ENCODE data around the gene TPPP. TPM values are rescaled to one million over a fixed set of nuclear protein-coding genes. Genes with fewer than 3 reads are reported as not detected.

Gene TPPP
- polyA plus RNA-seq, 1 donor (not counting 4 experiments of a cell fraction or from before 2014, with no cell fraction given): 0.88 TPM

- dilution Hi-C loops (cut with MboI; ENCODE audit: extremely low pct_ligation_motif_present, low sequenced_read_pairs): no loop called here
- Histone ChIP-seq H3K36me3 (ENCODE audit: control insufficient read depth in 2 of 2, extremely low read depth in 1 of 2, insufficient read depth in 2 of 2, low read length in 2 of 2) (peaks cover 9 to 20% of the 10 kb centered on the region in 2 experiments), H3K27ac (ENCODE audit: control insufficient read depth, insufficient read depth, low read length) (no peak overlapping the region), H3K27me3 (ENCODE audit: control insufficient read depth, extremely low read depth, insufficient read depth, low read length) (no peaks in the 10 kb centered on the region), H3K9me1 (ENCODE audit: control insufficient read depth, extremely low read depth, insufficient read depth, low read length) (no peaks in the 10 kb centered on the region), H3K4me1 (ENCODE audit: control insufficient read depth, extremely low read depth, insufficient read depth, low read length) (no peaks in the 10 kb centered on the region), H3K4me3 (ENCODE audit: control insufficient read depth in 2 of 3, extremely low read depth in 1 of 3, insufficient read depth in 2 of 3, low read depth in 1 of 3, low read length in 3 of 3) (no peak overlapping the region), H2AFZ (ENCODE audit: control insufficient read depth, low read length) (no peak overlapping the region), H4K20me1 (ENCODE audit: control insufficient read depth, extremely low read depth, insufficient read depth, low read length) (no peaks in the 10 kb centered on the region), H3K9ac (ENCODE audit: control insufficient read depth, extremely low read depth, insufficient read depth, low read length) (no peak overlapping the region), H3K9me3 (ENCODE audit: control insufficient read depth, low read depth, low read length) (peaks cover 5% of the 10 kb centered on the region), H3K4me2 (ENCODE audit: control insufficient read depth, extremely low read depth, insufficient read depth, low read depth, low read length) (no peak overlapping the region), H3K79me2 (ENCODE audit: control insufficient read depth, insufficient read depth, low read length) (no peaks in the 10 kb centered on the region)
- TF ChIP-seq CTCF (optimal IDR thresholded peaks at IDR 0.05 in 1 of 3, IDR thresholded peaks at IDR 0.05 in 1 of 3, conservative IDR thresholded peaks at IDR 0.05 in 1 of 3; ENCODE audit: extremely low read depth in 1 of 3, insufficient read depth in 2 of 3, low read length in 3 of 3): no peak
- no peak for TF ChIP-seq EZH2 (IDR thresholded peaks at IDR 0.05; ENCODE audit: low read length)
- DNase-seq (ENCODE audit: low read depth, low spot score) (no peak), FAIRE-seq (no peak)
These were observed 38.9 kb downstream of the TPPP start for GRCh38 chr5:654071-654778.

GRCh38 chr5:652773-653350, 40.3 kb downstream of the TPPP start:
- no peak for DNase-seq (ENCODE audit: low read depth, low spot score)
- Histone ChIP-seq H3K4me1 (ENCODE audit: control insufficient read depth, extremely low read depth, insufficient read depth, low read length) (no peaks in the 10 kb centered on the region), H3K9me3 (ENCODE audit: control insufficient read depth, low read depth, low read length) (peaks cover 12% of the 10 kb centered on the region), H2AFZ (ENCODE audit: control insufficient read depth, low read length) (no peak overlapping the region), H3K27me3 (ENCODE audit: control insufficient read depth, extremely low read depth, insufficient read depth, low read length) (no peaks in the 10 kb centered on the region), H3K4me2 (ENCODE audit: control insufficient read depth, extremely low read depth, insufficient read depth, low read depth, low read length) (no peak overlapping the region), H4K20me1 (ENCODE audit: control insufficient read depth, extremely low read depth, insufficient read depth, low read length) (no peaks in the 10 kb centered on the region), H3K27ac (ENCODE audit: control insufficient read depth, insufficient read depth, low read length) (no peak overlapping the region), H3K36me3 (ENCODE audit: control insufficient read depth in 2 of 2, extremely low read depth in 1 of 2, insufficient read depth in 2 of 2, low read length in 2 of 2) (peaks cover 7 to 21% of the 10 kb centered on the region in 2 experiments), H3K79me2 (ENCODE audit: control insufficient read depth, insufficient read depth, low read length) (no peaks in the 10 kb centered on the region), H3K9ac (ENCODE audit: control insufficient read depth, extremely low read depth, insufficient read depth, low read length) (no peak overlapping the region), H3K4me3 (ENCODE audit: control insufficient read depth in 2 of 3, extremely low read depth in 1 of 3, insufficient read depth in 2 of 3, low read depth in 1 of 3, low read length in 3 of 3) (no peak overlapping the region), H3K9me1 (ENCODE audit: control insufficient read depth, extremely low read depth, insufficient read depth, low read length) (no peaks in the 10 kb centered on the region)
- no peak for FAIRE-seq
- TF ChIP-seq EZH2 (IDR thresholded peaks at IDR 0.05; ENCODE audit: low read length) (no peak), CTCF (optimal IDR thresholded peaks at IDR 0.05 in 1 of 3, IDR thresholded peaks at IDR 0.05 in 1 of 3, conservative IDR thresholded peaks at IDR 0.05 in 1 of 3; ENCODE audit: extremely low read depth in 1 of 3, insufficient read depth in 2 of 3, low read length in 3 of 3) (no peak)
- dilution Hi-C loops (cut with MboI; ENCODE audit: extremely low pct_ligation_motif_present, low sequenced_read_pairs): no loop called here

All from keratinocyte (primary cell).